ENCODE measurements around the gene KDM5B.

DNA sequence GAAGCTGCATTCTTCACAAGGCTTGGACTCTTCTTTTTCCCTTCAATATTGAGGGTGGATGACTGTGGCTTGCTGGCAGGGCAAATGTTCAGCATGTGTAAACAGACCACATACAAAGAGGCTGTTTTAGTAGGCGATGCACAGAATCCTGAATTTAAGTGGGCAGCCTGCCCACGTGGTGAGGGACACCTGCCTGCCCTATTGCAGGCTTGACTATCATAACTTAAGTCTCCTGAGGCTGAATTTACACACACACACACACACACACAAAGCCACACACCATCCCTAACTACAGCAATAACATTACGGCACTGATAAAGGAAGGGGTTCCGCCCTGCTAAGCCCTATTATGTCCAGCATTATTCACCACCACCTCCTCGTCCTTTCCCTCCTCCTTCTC is 113.9 kb downstream of the KDM5B start:
- TF ChIP-seq CTCF (IDR thresholded peaks at IDR 0.05) = no peak
- TF ChIP-seq POLR2A (IDR thresholded peaks at IDR 0.05) = no peak
- TF ChIP-seq POLR2AphosphoS5 (IDR thresholded peaks at IDR 0.05) = no peak

Measured in prostate gland (tissue), 2 donors.